ENCODE measurements around the gene GPC6. TPM values are rescaled to one million over a fixed set of nuclear protein-coding genes. Genes with fewer than 3 reads are reported as not detected.

GPC6 gene
- total RNA-seq, 1 experiment from 2014 or later: 0.22 TPM

GRCh38 chr13:93755341-93755740 is 528.7 kb downstream of the GPC6 start:
- Histone ChIP-seq H3K27me3 (ENCODE audit: insufficient read depth, low read length) (no peaks in the 10 kb centered on the region), H3K27ac (ENCODE audit: low read depth, low read length) (no peak overlapping the region), H3K9me2 (ENCODE audit: insufficient read depth) (no peaks in the 10 kb centered on the region), H2AFZ (ENCODE audit: low read depth, low read length, poor library complexity, severe bottlenecking) (no peak overlapping the region), H3K36me3 (ENCODE audit: control insufficient read depth in 1 of 2, insufficient read depth in 2 of 2, low read length in 2 of 2) (no peaks in the 10 kb centered on the region), H3K4me2 (ENCODE audit: low read length) (no peak overlapping the region), H3K9ac (ENCODE audit: low read length) (no peak overlapping the region), H3K4me3 (replicated peaks in 1 of 2; ENCODE audit: low read depth in 1 of 2, low read length in 2 of 2) (no peak overlapping the region), H3K79me2 (ENCODE audit: insufficient read depth, low read length) (no peaks in the 10 kb centered on the region), H3K4me1 (ENCODE audit: control insufficient read depth in 1 of 2, insufficient read depth in 2 of 2, low read length in 2 of 2) (no peaks in the 10 kb centered on the region), H3K9me3 (ENCODE audit: control insufficient read depth in 1 of 2, insufficient read depth in 1 of 2, low read depth in 1 of 2, low read length in 2 of 2) (peaks cover 12 to 27% of the 10 kb centered on the region in 2 experiments; a peak in 2 of 4 replicates), H4K20me1 (ENCODE audit: insufficient read depth) (no peaks in the 10 kb centered on the region)
- DNase-seq (ENCODE audit: low read depth, low spot score) (no peak), ATAC-seq (no peak)
- no TSS peak for BruUV-seq (replicated peaks)
- ChIA-PET RAD21 (ENCODE audit: low non-redundant PET in 1 of 2, low total read pairs in 2 of 2, uncharacterized antibody in 2 of 2, unreplicated experiment in 2 of 2) (no interaction called here), CTCF (no interaction called here), POLR2A (no interaction called here)
- TF ChIP-seq FOSL1 (IDR thresholded peaks at IDR 0.05; ENCODE audit: low read depth): no peak
- no peak for TF ChIP-seq POLR2AphosphoS5 (IDR thresholded peaks at IDR 0.05; ENCODE audit: low read depth, low read length)
- TF ChIP-seq ELF1 (IDR thresholded peaks at IDR 0.05; ENCODE audit: borderline replicate concordance, low read depth): no peak
- TF ChIP-seq JUND (IDR thresholded peaks at IDR 0.05): no peak
- no peak for TF ChIP-seq EZH2 (IDR thresholded peaks at IDR 0.05)
- TF ChIP-seq CBX3 (IDR thresholded peaks at IDR 0.05; ENCODE audit: low read depth): no peak
- TF ChIP-seq ATF3 (IDR thresholded peaks at IDR 0.05): no peak
- TF ChIP-seq CTCF (IDR thresholded peaks at IDR 0.05 in 2 of 3, conservative IDR thresholded peaks at IDR 0.05 in 1 of 3; ENCODE audit: borderline replicate concordance in 1 of 3, insufficient read depth in 1 of 3, low read depth in 2 of 3, low read length in 2 of 3): no peak
- no peak for TF ChIP-seq ZNF274 (IDR thresholded peaks at IDR 0.05; ENCODE audit: low read depth, low read length)
- TF ChIP-seq EGR1 (IDR thresholded peaks at IDR 0.05; ENCODE audit: low read depth): no peak
- no peak for TF ChIP-seq SIN3A (IDR thresholded peaks at IDR 0.05; ENCODE audit: low read depth)
- no peak for TF ChIP-seq SRF (IDR thresholded peaks at IDR 0.05; ENCODE audit: low read depth)
- no peak for TF ChIP-seq YY1 (IDR thresholded peaks at IDR 0.05; ENCODE audit: extremely low read depth, insufficient replicate concordance, low read depth, low read length)
- TF ChIP-seq REST (IDR thresholded peaks at IDR 0.05; ENCODE audit: low read depth): no peak
- TF ChIP-seq CEBPB (IDR thresholded peaks at IDR 0.05; ENCODE audit: low read depth): no peak
- intact Hi-C loops (cut with micrococcal nuclease): no loop called here
